MM.1S (cell line): Measurements from ENCODE around the gene ENG.
"Not testable (repeated sequence)": the region's sequence is repeated elsewhere in the genome, so short reads cannot be mapped to it uniquely, and the experiment has no call there.

Experiments used
- DNase-seq: peaks from one replicate; pipeline ENCODE4 v3.0.0-alpha.2; 2015
- H2AFZ ChIP-seq: fragments of 300-600 bp; sonication (generic); 2 replicates; pipeline ENCODE4 v1.6.0; 2016; ENCODE audit warnings: antibody characterized with exemption, low read length
- H3F3A ChIP-seq: fragments of 300-600 bp; sonication (generic); 2 replicates; pipeline ENCODE4 v1.6.1; 2016; ENCODE audit warnings: mild to moderate bottlenecking, antibody characterized with exemption, low read length, moderate library complexity, mixed read lengths; ENCODE audit not compliant: insufficient read depth
- H3K27ac ChIP-seq: fragments of 300-600 bp; sonication (generic); 2 replicates; pipeline ENCODE4 v1.5.1; 2016; ENCODE audit warnings: mild to moderate bottlenecking, low read length
- H3K27me3 ChIP-seq: fragments of 300-600 bp; sonication (generic); replicated peaks from 2 replicates; pipeline ENCODE4 v1.6.0; 2016; ENCODE audit warnings: low read length; ENCODE audit not compliant: insufficient read depth
- H3K36me3 ChIP-seq: fragments of 300-600 bp; sonication (generic); replicated peaks from 2 replicates; pipeline ENCODE4 v1.6.1; 2016; ENCODE audit warnings: mild to moderate bottlenecking, low read length, mixed read lengths; ENCODE audit not compliant: insufficient read depth
- H3K4me1 ChIP-seq: fragments of 300-600 bp; sonication (generic); 2 replicates; pipeline ENCODE4 v1.6.1; 2016; ENCODE audit warnings: low read length, mixed read lengths
- H3K4me2 ChIP-seq: fragments of 300-600 bp; sonication (generic); 2 replicates; pipeline ENCODE4 v1.6.0; 2016; ENCODE audit warnings: low read depth, low read length
- H3K4me3 ChIP-seq: fragments of 300-600 bp; sonication (generic); 2 replicates; pipeline ENCODE4 v1.5.1; 2016; ENCODE audit warnings: low read length, mixed read lengths
- H3K79me2 ChIP-seq: fragments of 300-600 bp; sonication (generic); 2 replicates; pipeline ENCODE4 v1.6.1; 2016; ENCODE audit warnings: mixed run types, low read length, mixed read lengths
- H3K9ac ChIP-seq: fragments of 300-600 bp; sonication (generic); 2 replicates; pipeline ENCODE4 v1.6.1; 2016; ENCODE audit warnings: low read length, mixed read lengths
- H3K9me2 ChIP-seq: fragments of 300-600 bp; sonication (generic); replicated peaks from 2 replicates; pipeline ENCODE4 v1.6.1; 2016; ENCODE audit warnings: mild to moderate bottlenecking, low read length, mixed read lengths; ENCODE audit not compliant: insufficient read depth
- H3K9me3 ChIP-seq: fragments of 300-600 bp; sonication (generic); replicated peaks from 2 replicates; pipeline ENCODE4 v1.6.1; 2016; ENCODE audit warnings: mild to moderate bottlenecking, low read length, mixed read lengths; ENCODE audit not compliant: insufficient read depth
- H4K20me1 ChIP-seq: fragments of 300-600 bp; sonication (generic); 2 replicates; pipeline ENCODE4 v1.6.1; 2016; ENCODE audit warnings: mild to moderate bottlenecking, low read length, moderate library complexity, mixed read lengths; ENCODE audit not compliant: insufficient read depth
- EZH2 ChIP-seq: fragments of 300-600 bp; sonication (generic); optimal IDR thresholded peaks from 2 replicates; pipeline ENCODE3; 2017; ENCODE audit warnings: low read depth, mild to moderate bottlenecking, antibody characterized with exemption, low read length, mixed read lengths
- EZH2phosphoT487 ChIP-seq: fragments of 300-600 bp; sonication (generic); IDR thresholded peaks from 2 replicates; pipeline ENCODE4 v1.6.1; 2018; ENCODE audit warnings: antibody characterized with exemption, low read length
- TF ChIP-seq, protein P1 (sequence below): fragments of 300-600 bp; sonication (generic); IDR thresholded peaks from 2 replicates; pipeline ENCODE4 v1.5.1; 2016; ENCODE audit warnings: antibody characterized with exemption, low read length, mixed read lengths

ENG gene

DNA sequence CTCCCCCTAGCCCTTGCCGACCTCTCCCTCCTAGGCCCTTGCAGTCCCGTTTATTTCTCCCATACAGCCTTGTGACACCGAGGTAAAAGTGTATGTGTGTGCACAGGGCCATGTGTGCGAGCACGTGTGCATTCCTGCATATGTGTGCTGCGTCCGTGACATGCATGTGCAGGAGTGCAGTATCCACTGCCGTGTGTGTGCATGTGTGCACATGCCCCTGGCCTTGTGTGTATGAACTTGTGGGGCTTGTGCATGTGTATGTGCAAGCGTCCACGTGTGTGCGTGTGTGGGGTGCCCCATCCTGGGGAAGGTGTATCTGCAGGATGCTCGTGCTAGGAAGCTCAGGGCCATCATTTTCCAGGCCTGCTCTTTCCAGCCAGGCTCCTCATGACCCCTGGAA is 16.4 kb upstream of the ENG start:
- no peak overlapping the region for H3K9ac ChIP-seq
- H3K4me2 ChIP-seq: no peak overlapping the region
- H3K9me2 ChIP-seq: no peaks in the 10 kb centered on the region
- TF ChIP-seq EZH2phosphoT487 (no peak), EZH2 (no peak)
- TF ChIP-seq, protein P1, sequence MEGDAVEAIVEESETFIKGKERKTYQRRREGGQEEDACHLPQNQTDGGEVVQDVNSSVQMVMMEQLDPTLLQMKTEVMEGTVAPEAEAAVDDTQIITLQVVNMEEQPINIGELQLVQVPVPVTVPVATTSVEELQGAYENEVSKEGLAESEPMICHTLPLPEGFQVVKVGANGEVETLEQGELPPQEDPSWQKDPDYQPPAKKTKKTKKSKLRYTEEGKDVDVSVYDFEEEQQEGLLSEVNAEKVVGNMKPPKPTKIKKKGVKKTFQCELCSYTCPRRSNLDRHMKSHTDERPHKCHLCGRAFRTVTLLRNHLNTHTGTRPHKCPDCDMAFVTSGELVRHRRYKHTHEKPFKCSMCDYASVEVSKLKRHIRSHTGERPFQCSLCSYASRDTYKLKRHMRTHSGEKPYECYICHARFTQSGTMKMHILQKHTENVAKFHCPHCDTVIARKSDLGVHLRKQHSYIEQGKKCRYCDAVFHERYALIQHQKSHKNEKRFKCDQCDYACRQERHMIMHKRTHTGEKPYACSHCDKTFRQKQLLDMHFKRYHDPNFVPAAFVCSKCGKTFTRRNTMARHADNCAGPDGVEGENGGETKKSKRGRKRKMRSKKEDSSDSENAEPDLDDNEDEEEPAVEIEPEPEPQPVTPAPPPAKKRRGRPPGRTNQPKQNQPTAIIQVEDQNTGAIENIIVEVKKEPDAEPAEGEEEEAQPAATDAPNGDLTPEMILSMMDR: no peak
- no peaks in the 10 kb centered on the region for H3K4me1 ChIP-seq
- no peak for DNase-seq
- no peak overlapping the region for H3K4me3 ChIP-seq
- no peak overlapping the region for H2AFZ ChIP-seq
- no peaks in the 10 kb centered on the region for H3F3A ChIP-seq
- no peaks in the 10 kb centered on the region for H3K9me3 ChIP-seq
- no peaks in the 10 kb centered on the region for H3K79me2 ChIP-seq
- no peaks in the 10 kb centered on the region for H3K27me3 ChIP-seq
- no peak overlapping the region for H3K27ac ChIP-seq
- no peaks in the 10 kb centered on the region for H3K36me3 ChIP-seq
- no peaks in the 10 kb centered on the region for H4K20me1 ChIP-seq

DNA sequence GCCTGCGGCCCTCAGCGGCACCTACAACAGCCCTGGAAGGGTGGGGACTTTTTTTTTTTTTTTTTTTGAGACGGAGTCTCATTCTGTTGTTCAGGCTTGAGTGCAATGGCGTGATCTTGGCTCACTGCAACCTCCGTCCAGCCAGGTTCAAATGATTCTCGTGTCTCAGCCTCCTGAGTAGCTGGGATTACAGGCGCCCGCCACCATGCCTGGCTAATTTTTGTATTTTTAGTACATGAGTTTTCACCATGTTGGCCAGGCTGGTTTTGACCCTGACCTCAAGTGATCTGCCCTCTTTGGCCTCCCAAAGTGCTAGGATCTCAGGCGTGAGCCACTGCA is 15.7 kb upstream of the ENG start:
- not testable (repeated sequence) for DNase-seq, H3K4me3 ChIP-seq, H3K9ac ChIP-seq, H2AFZ ChIP-seq, H4K20me1 ChIP-seq, H3K9me2 ChIP-seq, H3K79me2 ChIP-seq, H3K4me1 ChIP-seq, H3F3A ChIP-seq, H3K27me3 ChIP-seq, H3K9me3 ChIP-seq, H3K4me2 ChIP-seq, H3K36me3 ChIP-seq, H3K27ac ChIP-seq

DNA sequence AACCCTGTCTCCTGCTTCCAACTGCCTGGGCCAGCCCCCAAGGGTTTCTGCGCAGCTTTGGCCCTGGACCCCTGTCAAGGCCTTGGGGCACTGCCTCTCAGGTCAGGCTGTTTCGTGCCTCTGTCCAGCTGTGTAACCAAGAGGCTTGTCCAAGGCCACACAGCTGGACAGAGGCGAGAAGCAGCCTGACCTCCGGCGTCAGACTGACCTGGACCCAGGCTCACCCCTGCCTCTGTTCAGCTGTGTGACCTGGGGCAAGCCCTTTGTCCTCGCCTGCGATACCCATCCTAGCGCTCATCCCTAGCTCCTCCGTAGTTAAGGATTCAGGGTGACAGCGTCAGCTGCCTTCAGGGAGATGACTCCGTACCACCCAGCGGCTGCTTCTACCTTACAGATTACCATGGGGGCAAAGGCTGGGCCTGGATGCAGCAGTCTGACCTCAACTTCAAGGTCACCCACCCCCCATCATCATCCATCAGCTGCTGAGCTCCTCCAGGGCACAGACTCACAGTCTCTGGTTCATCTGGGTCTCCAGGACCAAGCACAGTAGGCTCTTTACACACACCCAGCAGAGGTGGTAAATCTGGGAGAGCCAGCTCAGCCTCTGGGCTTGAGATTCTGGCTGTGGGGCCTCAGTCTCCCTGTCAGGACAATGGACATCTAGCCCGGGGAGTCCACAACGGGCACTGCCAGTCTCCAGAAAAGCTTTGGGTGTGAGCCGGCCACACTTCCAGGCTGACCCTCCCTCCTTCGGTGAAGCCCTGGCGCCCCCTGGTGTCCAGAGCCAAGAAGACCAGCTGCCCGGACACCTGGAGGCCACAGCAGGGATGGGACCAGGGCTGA is 15.1 kb upstream of the ENG start:
- peak overlapping the region; percentile 72 for H2AFZ ChIP-seq
- 0 out of 2 replicates have a peak overlapping the region, but pooled peaks have one; percentile 11 for H3K4me2 ChIP-seq
- H3K9ac ChIP-seq: no peak overlapping the region
- H3K9me2 ChIP-seq: no peaks in the 10 kb centered on the region
- no peaks in the 10 kb centered on the region for H3K36me3 ChIP-seq
- H3K4me3 ChIP-seq: no peak overlapping the region
- no peaks in the 10 kb centered on the region for H3K79me2 ChIP-seq
- H3K9me3 ChIP-seq: no peaks in the 10 kb centered on the region
- TF ChIP-seq EZH2phosphoT487 (no peak), EZH2 (no peak)
- TF ChIP-seq, protein P1: peak; percentile 91
- no peaks in the 10 kb centered on the region for H3K27me3 ChIP-seq
- H4K20me1 ChIP-seq: no peaks in the 10 kb centered on the region
- peak; percentile 84 for DNase-seq
- H3F3A ChIP-seq: no peaks in the 10 kb centered on the region
- no peaks in the 10 kb centered on the region for H3K4me1 ChIP-seq
- H3K27ac ChIP-seq: no peak overlapping the region

DNA sequence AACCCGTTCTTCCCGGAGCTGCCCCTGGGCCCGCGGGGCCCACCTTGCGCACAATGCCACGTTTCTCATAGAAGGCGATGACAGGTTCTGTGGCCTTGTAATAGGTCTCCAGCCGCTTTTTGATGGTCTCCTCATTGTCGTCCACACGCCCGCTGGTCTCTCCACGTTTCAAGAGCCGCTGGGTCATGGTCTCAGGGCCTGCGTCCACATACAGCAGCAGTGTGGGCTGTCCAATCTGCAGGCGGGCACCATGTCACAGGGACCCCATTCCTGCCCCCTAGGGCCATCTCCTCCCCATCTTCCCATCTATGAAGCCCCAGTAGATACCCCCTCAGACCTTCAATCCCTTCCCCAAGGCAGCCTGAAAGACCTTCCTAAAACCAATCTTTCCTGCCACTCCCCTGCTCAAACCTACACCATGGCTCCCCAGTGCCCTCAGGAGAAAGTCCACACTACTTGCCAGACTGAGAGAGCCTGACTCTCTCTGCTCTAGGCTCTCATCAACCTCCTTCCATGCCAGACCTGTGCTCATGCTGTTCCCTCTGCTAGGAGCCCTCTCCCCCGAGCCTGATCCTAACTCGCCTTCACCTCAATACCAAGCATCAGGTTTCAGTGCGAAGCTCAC is 13.9 kb upstream of the ENG start:
- Histone ChIP-seq H3K4me3 (no peak overlapping the region), H3F3A (no peaks in the 10 kb centered on the region), H3K27me3 (no peaks in the 10 kb centered on the region), H3K27ac (no peak overlapping the region), H3K4me1 (no peaks in the 10 kb centered on the region), H3K9me2 (no peaks in the 10 kb centered on the region), H2AFZ (no peak overlapping the region), H3K4me2 (no peak overlapping the region), H3K9me3 (no peaks in the 10 kb centered on the region), H3K36me3 (no peaks in the 10 kb centered on the region), H4K20me1 (no peaks in the 10 kb centered on the region), H3K79me2 (no peaks in the 10 kb centered on the region), H3K9ac (no peak overlapping the region)
- no peak for DNase-seq
- TF ChIP-seq EZH2 (no peak), EZH2phosphoT487 (no peak)
- TF ChIP-seq, protein P1: no peak
